Measurements from ENCODE around the gene ATRX.

DNA sequence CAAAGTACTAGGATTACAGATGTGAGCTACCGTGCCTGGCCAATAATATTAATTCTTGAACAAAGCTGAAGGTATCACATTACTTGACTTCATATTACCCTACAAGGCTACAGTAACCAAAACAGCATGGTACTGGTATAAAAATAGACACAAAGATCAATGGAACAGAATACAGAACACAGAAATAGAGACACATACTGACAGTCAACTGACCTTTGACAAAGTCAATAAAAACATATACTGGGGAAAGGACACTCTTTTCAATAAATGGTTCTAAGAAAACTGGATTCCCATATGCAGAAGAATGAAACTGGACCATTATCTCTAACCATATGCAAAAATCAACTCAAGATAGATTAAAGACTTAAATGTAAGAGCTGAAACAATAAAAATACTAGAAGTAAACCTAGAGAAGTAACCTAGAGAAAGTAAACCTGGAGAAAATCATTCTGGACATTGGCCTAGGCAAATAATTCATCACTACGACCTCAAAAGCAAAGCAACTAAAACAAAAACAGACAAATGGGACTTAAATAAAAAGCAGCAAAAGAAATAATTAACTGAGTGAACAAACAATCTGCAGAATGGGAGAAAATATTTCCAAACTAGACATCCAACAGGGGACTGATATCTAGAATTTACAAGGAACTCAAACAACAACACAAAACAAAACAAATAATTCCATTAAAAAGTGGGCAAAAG is 182.2 kb downstream of the ATRX start:
- TF ChIP-seq CTCF (IDR thresholded peaks at IDR 0.05 in 4 of 5, conservative IDR thresholded peaks at IDR 0.05 in 1 of 5) (no peak), POLR2A (IDR thresholded peaks at IDR 0.05) (no peak)

Measured in gastrocnemius medialis (tissue), 4 donors.